PC-9 (cell line): ENCODE measurements around the gene ZNF416.

Source experiments
- CTCF ChIP-seq: fragments of 200-600 bp; sonication (generic); conservative IDR thresholded peaks from 2 replicates; pipeline ENCODE4 v1.6.1; 2017; ENCODE audit warnings: mixed run types, antibody characterized with exemption, mild to moderate bottlenecking, moderate library complexity
- EZH2 ChIP-seq: fragments of 200-600 bp; sonication (generic); IDR thresholded peaks from 2 replicates; pipeline ENCODE4 v1.8.0; 2017; ENCODE audit warnings: antibody characterized with exemption, low read depth

- TF ChIP-seq CTCF (no peak), EZH2 (no peak)
Measured at GRCh38 chr19:57599761-57600383, 21.2 kb upstream of the ZNF416 start, which contains the start of gene ZNF530.
